Mesendoderm (in vitro differentiated cells): ENCODE measurements around the gene VWA8.

Experiments
- DNase-seq: peaks from one replicate; pipeline ENCODE4 v3.0.0; 2013
- H2AK5ac ChIP-seq: 2 replicates; pipeline ENCODE4 v1.6.1; 2013; ENCODE audit warnings: low read length, inconsistent platforms
- H2BK120ac ChIP-seq: 2 replicates; pipeline ENCODE4 v1.6.1; 2013; ENCODE audit warnings: low read depth, mild to moderate bottlenecking, low read length, moderate library complexity, mixed read lengths
- H2BK15ac ChIP-seq: replicated peaks from 2 replicates; pipeline ENCODE4 v1.6.1; 2013; ENCODE audit warnings: low read depth, mild to moderate bottlenecking, moderate library complexity
- H2BK5ac ChIP-seq: 2 replicates; pipeline ENCODE4 v1.6.1; 2013; ENCODE audit warnings: low read length, inconsistent platforms
- H3K18ac ChIP-seq: 2 replicates; pipeline ENCODE4 v1.6.1; 2013; ENCODE audit warnings: mild to moderate bottlenecking, low read length, mixed read lengths
- H3K23ac ChIP-seq: one replicate; pipeline ENCODE4 v1.6.1; 2013; ENCODE audit warnings: low read length
- H3K27ac ChIP-seq: 2 replicates; pipeline ENCODE4 v1.5.1; 2013; ENCODE audit warnings: low read depth, mild to moderate bottlenecking, inconsistent platforms, low read length, moderate library complexity
- H3K27me3 ChIP-seq: 2 replicates; pipeline ENCODE4 v1.6.1; 2013; ENCODE audit warnings: low read length, control low read depth, mild to moderate bottlenecking, inconsistent platforms; ENCODE audit not compliant: insufficient read depth, poor library complexity
- H3K36me3 ChIP-seq: 2 replicates; pipeline ENCODE4 v1.6.1; 2013; ENCODE audit warnings: low read length, inconsistent platforms; ENCODE audit not compliant: control insufficient read depth, insufficient read depth
- H3K4ac ChIP-seq: one replicate; pipeline ENCODE4 v1.6.1; 2013; ENCODE audit warnings: low read depth, mild to moderate bottlenecking, low read length, moderate library complexity
- H3K4me1 ChIP-seq: 2 replicates; pipeline ENCODE4 v1.6.1; 2013; ENCODE audit warnings: low read depth, low read length, inconsistent platforms; ENCODE audit not compliant: control insufficient read depth
- H3K4me2 ChIP-seq: 2 replicates; pipeline ENCODE4 v1.6.1; 2013; ENCODE audit warnings: low read length
- H3K4me3 ChIP-seq: 2 replicates; pipeline ENCODE4 v1.5.1; 2013; ENCODE audit warnings: mild to moderate bottlenecking, low read length
- H3K56ac ChIP-seq: one replicate; pipeline ENCODE4 v1.6.1; 2013; ENCODE audit warnings: low read length
- H3K79me1 ChIP-seq: 2 replicates; pipeline ENCODE4 v1.6.1; 2013; ENCODE audit warnings: low read length, inconsistent platforms
- H3K79me2 ChIP-seq: 2 replicates; pipeline ENCODE4 v1.6.1; 2013; ENCODE audit warnings: mild to moderate bottlenecking, low read length; ENCODE audit not compliant: control insufficient read depth, insufficient read depth
- H3K9ac ChIP-seq: 2 replicates; pipeline ENCODE4 v1.6.1; 2013; ENCODE audit warnings: low read length, inconsistent platforms
- H4K5ac ChIP-seq: one replicate; pipeline ENCODE4 v1.6.1; 2013; ENCODE audit warnings: low read length
- H4K8ac ChIP-seq: one replicate; pipeline ENCODE4 v1.6.1; 2013; ENCODE audit warnings: low read depth, mild to moderate bottlenecking, control low read depth, low read length, moderate library complexity
- WGBS: extraction: QIAGEN DNeasy Blood & Tissue Kit; methylation state at CpG from one replicate; pipeline ENCODE4 v1.1.7; 2013; ENCODE audit warnings: low lambda C conversion rate, missing lambda C conversion rate; ENCODE audit not compliant: insufficient coverage; ENCODE audit errors: extremely low coverage; 5-methylcytosine and 5-hydroxymethylcytosine counted together

VWA8 gene

GRCh38 chr13:41682766-41683165 lies 278.1 kb downstream of the VWA8 start:
- DNase-seq: no peak
- Histone ChIP-seq H2AK5ac (no peak overlapping the region), H3K18ac (no peak overlapping the region), H4K5ac (no peak overlapping the region), H3K9ac (no peak overlapping the region), H3K4me1 (peaks cover 4% of the 10 kb centered on the region), H2BK15ac (no peak overlapping the region), H3K4me3 (no peak overlapping the region), H2BK5ac (no peak overlapping the region), H2BK120ac (no peak overlapping the region), H3K79me1 (no peaks in the 10 kb centered on the region), H4K8ac (no peak overlapping the region), H3K27me3 (no peaks in the 10 kb centered on the region), H3K23ac (no peak overlapping the region), H3K4me2 (no peak overlapping the region), H3K4ac (no peak overlapping the region), H3K36me3 (no peaks in the 10 kb centered on the region), H3K79me2 (no peaks in the 10 kb centered on the region), H3K56ac (no peak overlapping the region), H3K27ac (no peak overlapping the region)
- WGBS: no CpG with 5 or more reads among the region's 3 CpGs

GRCh38 chr13:41682001-41682400 lies 278.9 kb downstream of the VWA8 start:
- Histone ChIP-seq H3K4me3 (no peak overlapping the region), H2BK120ac (no peak overlapping the region), H3K23ac (no peak overlapping the region), H3K4me2 (no peak overlapping the region), H3K36me3 (no peaks in the 10 kb centered on the region), H3K4me1 (peaks cover 4% of the 10 kb centered on the region), H3K27ac (no peak overlapping the region), H4K8ac (no peak overlapping the region), H3K79me1 (no peaks in the 10 kb centered on the region), H3K4ac (no peak overlapping the region), H4K5ac (no peak overlapping the region), H3K27me3 (no peaks in the 10 kb centered on the region), H2AK5ac (no peak overlapping the region), H3K56ac (no peak overlapping the region), H3K79me2 (no peaks in the 10 kb centered on the region), H2BK5ac (no peak overlapping the region), H2BK15ac (no peak overlapping the region), H3K9ac (no peak overlapping the region), H3K18ac (no peak overlapping the region)
- no peak for DNase-seq
- WGBS: no CpG with 5 or more reads among the region's 2 CpGs

GRCh38 chr13:41681587-41681986 lies 279.3 kb downstream of the VWA8 start:
- WGBS: no CpG with 5 or more reads among the region's 3 CpGs
- Histone ChIP-seq H3K56ac (no peak overlapping the region), H3K79me2 (no peaks in the 10 kb centered on the region), H3K27ac (no peak overlapping the region), H3K18ac (no peak overlapping the region), H4K8ac (no peak overlapping the region), H3K36me3 (no peaks in the 10 kb centered on the region), H2BK120ac (no peak overlapping the region), H3K79me1 (no peaks in the 10 kb centered on the region), H3K4ac (no peak overlapping the region), H2BK5ac (no peak overlapping the region), H2AK5ac (no peak overlapping the region), H4K5ac (no peak overlapping the region), H3K4me3 (no peak overlapping the region), H3K4me2 (no peak overlapping the region), H2BK15ac (no peak overlapping the region), H3K9ac (no peak overlapping the region), H3K23ac (no peak overlapping the region), H3K27me3 (no peaks in the 10 kb centered on the region), H3K4me1 (peaks cover 4% of the 10 kb centered on the region)
- no peak for DNase-seq

GRCh38 chr13:41680900-41681299 lies 280.0 kb downstream of the VWA8 start:
- Histone ChIP-seq H3K79me2 (no peaks in the 10 kb centered on the region), H3K56ac (no peak overlapping the region), H3K18ac (no peak overlapping the region), H3K4me1 (peaks cover 4% of the 10 kb centered on the region), H4K8ac (no peak overlapping the region), H2BK15ac (no peak overlapping the region), H3K4me3 (no peak overlapping the region), H3K23ac (no peak overlapping the region), H3K79me1 (no peaks in the 10 kb centered on the region), H2AK5ac (no peak overlapping the region), H2BK120ac (no peak overlapping the region), H3K4ac (no peak overlapping the region), H3K4me2 (no peak overlapping the region), H3K27ac (no peak overlapping the region), H2BK5ac (no peak overlapping the region), H3K36me3 (no peaks in the 10 kb centered on the region), H3K27me3 (no peaks in the 10 kb centered on the region), H4K5ac (no peak overlapping the region), H3K9ac (no peak overlapping the region)
- WGBS: no CpG with 5 or more reads among the region's 2 CpGs
- DNase-seq: peak; percentile 74

- no CpG with 5 or more reads among the region's 1 CpG for WGBS
- Histone ChIP-seq H3K27ac (no peak overlapping the region), H3K56ac (no peak overlapping the region), H3K18ac (no peak overlapping the region), H3K9ac (no peak overlapping the region), H3K4ac (no peak overlapping the region), H4K8ac (no peak overlapping the region), H3K4me1 (peaks cover 4% of the 10 kb centered on the region), H3K4me3 (no peak overlapping the region), H3K79me1 (no peaks in the 10 kb centered on the region), H2BK5ac (no peak overlapping the region), H3K23ac (no peak overlapping the region), H3K27me3 (no peaks in the 10 kb centered on the region), H2AK5ac (no peak overlapping the region), H3K36me3 (no peaks in the 10 kb centered on the region), H4K5ac (no peak overlapping the region), H3K4me2 (no peak overlapping the region), H3K79me2 (no peaks in the 10 kb centered on the region), H2BK120ac (no peak overlapping the region), H2BK15ac (no peak overlapping the region)
- no peak for DNase-seq
Observed at GRCh38 chr13:41678848-41679247, 282.1 kb downstream of the VWA8 start.

GRCh38 chr13:41678249-41678648 lies 282.7 kb downstream of the VWA8 start:
- no peak overlapping the region for H4K8ac ChIP-seq
- no peak overlapping the region for H2BK15ac ChIP-seq
- no peak overlapping the region for H3K4me2 ChIP-seq
- H3K79me1 ChIP-seq: no peaks in the 10 kb centered on the region
- no peaks in the 10 kb centered on the region for H3K79me2 ChIP-seq
- H2AK5ac ChIP-seq: no peak overlapping the region
- H3K4ac ChIP-seq: no peak overlapping the region
- WGBS: no CpG with 5 or more reads among the region's 3 CpGs
- H3K23ac ChIP-seq: no peak overlapping the region
- no peak overlapping the region for H2BK5ac ChIP-seq
- no peak overlapping the region for H4K5ac ChIP-seq
- H3K4me1 ChIP-seq: peaks cover 4% of the 10 kb centered on the region
- no peak overlapping the region for H3K9ac ChIP-seq
- H3K27me3 ChIP-seq: no peaks in the 10 kb centered on the region
- peak overlapping the region; percentile 39 for H3K18ac ChIP-seq
- no peak overlapping the region for H3K4me3 ChIP-seq
- DNase-seq: no peak
- no peak overlapping the region for H2BK120ac ChIP-seq
- no peak overlapping the region for H3K56ac ChIP-seq
- no peaks in the 10 kb centered on the region for H3K36me3 ChIP-seq
- H3K27ac ChIP-seq: no peak overlapping the region
